Measurements from ENCODE around the gene ACLY. TPM values are rescaled to one million over a fixed set of nuclear protein-coding genes. Genes with fewer than 3 reads are reported as not detected.

Gene ACLY
- total and polyA plus RNA-seq, 2 of the 13 experiments (the other 11 are each of a cell fraction or from before 2014, with no cell fraction given): 111 to 218 TPM

DNA sequence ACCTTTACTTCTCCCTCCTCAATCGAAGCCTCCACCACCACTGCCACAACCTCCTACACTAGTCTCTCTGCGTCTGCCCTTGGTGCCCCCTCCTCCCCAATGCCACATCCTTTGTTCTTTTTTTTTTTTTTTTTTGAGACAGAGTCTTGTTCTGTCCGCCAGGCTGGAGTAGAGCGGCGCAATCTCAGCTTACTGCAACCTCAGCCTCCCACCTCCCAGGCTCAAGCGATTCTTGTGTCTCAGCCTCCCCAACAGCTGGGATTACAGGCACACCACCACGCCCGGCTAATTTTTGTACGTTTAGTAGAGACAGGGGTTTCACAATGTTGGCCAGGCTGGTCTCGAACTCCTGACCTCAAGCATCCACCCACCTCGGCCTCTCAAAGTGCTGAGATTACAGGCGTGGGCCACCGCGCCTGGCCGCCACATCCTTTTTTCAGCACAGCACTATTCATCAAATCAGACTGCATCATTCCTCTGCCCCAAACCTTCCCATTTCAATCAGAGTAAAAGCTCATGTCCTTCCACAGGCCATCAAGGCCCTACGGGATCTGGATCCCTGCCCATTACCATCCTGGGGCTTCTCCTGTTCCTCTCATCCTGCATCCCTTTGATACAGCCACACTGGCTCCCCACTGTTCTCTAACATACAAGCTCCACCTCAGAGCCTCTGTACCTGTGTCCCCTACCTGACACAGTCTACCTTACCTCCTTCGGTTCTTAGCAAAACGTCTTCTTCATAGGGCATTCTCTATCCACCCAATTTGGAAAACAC is 55.5 kb downstream of the ACLY start (continued):
- TF ChIP-seq GPN1 (CRISPR knock-in tag; IDR thresholded peaks at IDR 0.05; ENCODE audit: borderline replicate concordance) (no peak), ZNF274 (CRISPR knock-in tag; IDR thresholded peaks at IDR 0.05) (peak; percentile 32; the same call in 1 of the 2 replicates), THYN1 (CRISPR knock-in tag; IDR thresholded peaks at IDR 0.05; ENCODE audit: borderline replicate concordance, low read depth) (no peak), FIP1L1 (IDR thresholded peaks at IDR 0.05; ENCODE audit: borderline replicate concordance, insufficient read depth, low read depth, low read length) (no peak), ZNF264 (CRISPR knock-in tag; IDR thresholded peaks at IDR 0.05) (no peak)
- TF ChIP-seq, protein P1, sequence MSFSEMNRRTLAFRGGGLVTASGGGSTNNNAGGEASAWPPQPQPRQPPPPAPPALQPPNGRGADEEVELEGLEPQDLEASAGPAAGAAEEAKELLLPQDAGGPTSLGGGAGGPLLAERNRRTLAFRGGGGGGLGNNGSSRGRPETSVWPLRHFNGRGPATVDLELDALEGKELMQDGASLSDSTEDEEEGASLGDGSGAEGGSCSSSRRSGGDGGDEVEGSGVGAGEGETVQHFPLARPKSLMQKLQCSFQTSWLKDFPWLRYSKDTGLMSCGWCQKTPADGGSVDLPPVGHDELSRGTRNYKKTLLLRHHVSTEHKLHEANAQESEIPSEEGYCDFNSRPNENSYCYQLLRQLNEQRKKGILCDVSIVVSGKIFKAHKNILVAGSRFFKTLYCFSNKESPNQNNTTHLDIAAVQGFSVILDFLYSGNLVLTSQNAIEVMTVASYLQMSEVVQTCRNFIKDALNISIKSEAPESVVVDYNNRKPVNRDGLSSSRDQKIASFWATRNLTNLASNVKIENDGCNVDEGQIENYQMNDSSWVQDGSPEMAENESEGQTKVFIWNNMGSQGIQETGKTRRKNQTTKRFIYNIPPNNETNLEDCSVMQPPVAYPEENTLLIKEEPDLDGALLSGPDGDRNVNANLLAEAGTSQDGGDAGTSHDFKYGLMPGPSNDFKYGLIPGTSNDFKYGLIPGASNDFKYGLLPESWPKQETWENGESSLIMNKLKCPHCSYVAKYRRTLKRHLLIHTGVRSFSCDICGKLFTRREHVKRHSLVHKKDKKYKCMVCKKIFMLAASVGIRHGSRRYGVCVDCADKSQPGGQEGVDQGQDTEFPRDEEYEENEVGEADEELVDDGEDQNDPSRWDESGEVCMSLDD (CRISPR knock-in tag; IDR thresholded peaks at IDR 0.05; ENCODE audit: borderline replicate concordance): no peak

DNA sequence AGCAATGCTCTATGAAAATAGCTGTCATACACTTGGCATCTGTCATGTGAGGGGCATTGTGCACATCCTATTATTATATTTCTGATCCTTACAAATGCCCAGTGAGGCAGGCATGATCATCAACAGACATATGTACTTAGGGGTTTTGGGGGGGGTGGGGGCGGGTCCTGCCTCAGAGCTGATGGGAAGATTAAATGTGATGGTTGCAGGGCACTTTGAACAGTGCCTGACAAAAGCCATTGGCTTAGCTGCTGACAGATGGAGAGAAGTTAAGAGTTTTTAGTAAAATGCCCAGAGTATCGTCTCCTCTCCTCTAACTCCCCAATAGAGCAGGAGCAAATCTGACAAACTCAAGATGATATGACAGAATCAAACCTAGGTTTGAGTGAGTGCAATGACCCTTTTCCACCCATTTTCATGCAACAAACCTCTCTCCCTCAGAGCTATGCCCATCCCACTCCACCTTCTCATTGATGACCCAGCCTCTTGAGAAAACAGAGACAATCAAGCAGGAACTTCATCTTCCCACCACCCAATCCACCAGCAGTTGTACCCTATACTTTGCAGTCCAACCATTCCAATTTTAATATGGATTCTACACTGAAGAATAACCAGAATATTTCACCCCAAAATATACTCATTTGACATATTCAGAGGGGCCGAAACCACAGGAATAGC is 58.4 kb downstream of the ACLY start:
- intact Hi-C loops (cut with micrococcal nuclease; ENCODE audit: unreplicated experiment): loop anchor here (10.0 kb wide), 1 partner anchor 46 kb away; the partner anchor contains the start of genes FKBP10 and P3H4
- TF ChIP-seq ELF3 (CRISPR knock-in tag; IDR thresholded peaks at IDR 0.05): no peak
- TF ChIP-seq, protein P2, sequence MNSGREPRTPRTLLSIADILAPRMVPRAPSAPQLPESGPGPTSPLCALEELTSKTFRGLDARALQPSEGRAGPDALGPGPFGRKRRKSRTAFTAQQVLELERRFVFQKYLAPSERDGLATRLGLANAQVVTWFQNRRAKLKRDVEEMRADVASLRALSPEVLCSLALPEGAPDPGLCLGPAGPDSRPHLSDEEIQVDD (CRISPR knock-in tag; IDR thresholded peaks at IDR 0.05; ENCODE audit: borderline replicate concordance): no peak
- TF ChIP-seq, protein P3, sequence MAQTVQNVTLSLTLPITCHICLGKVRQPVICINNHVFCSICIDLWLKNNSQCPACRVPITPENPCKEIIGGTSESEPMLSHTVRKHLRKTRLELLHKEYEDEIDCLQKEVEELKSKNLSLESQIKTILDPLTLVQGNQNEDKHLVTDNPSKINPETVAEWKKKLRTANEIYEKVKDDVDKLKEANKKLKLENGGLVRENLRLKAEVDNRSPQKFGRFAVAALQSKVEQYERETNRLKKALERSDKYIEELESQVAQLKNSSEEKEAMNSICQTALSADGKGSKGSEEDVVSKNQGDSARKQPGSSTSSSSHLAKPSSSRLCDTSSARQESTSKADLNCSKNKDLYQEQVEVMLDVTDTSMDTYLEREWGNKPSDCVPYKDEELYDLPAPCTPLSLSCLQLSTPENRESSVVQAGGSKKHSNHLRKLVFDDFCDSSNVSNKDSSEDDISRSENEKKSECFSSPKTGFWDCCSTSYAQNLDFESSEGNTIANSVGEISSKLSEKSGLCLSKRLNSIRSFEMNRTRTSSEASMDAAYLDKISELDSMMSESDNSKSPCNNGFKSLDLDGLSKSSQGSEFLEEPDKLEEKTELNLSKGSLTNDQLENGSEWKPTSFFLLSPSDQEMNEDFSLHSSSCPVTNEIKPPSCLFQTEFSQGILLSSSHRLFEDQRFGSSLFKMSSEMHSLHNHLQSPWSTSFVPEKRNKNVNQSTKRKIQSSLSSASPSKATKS (CRISPR knock-in tag; IDR thresholded peaks at IDR 0.05): no peak
- TF ChIP-seq SP1 (IDR thresholded peaks at IDR 0.05): no peak
- TF ChIP-seq SP1 (CRISPR knock-in tag; IDR thresholded peaks at IDR 0.05): no peak
- TF ChIP-seq, protein P4, sequence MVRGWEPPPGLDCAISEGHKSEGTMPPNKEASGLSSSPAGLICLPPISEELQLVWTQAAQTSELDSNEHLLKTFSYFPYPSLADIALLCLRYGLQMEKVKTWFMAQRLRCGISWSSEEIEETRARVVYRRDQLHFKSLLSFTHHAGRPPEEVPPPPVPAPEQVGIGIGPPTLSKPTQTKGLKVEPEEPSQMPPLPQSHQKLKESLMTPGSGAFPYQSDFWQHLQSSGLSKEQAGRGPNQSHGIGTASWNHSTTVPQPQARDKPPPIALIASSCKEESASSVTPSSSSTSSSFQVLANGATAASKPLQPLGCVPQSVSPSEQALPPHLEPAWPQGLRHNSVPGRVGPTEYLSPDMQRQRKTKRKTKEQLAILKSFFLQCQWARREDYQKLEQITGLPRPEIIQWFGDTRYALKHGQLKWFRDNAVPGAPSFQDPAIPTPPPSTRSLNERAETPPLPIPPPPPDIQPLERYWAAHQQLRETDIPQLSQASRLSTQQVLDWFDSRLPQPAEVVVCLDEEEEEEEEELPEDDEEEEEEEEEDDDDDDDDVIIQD (CRISPR knock-in tag; IDR thresholded peaks at IDR 0.05; ENCODE audit: low read depth): no peak
- no peak for TF ChIP-seq NKX3-1 (CRISPR knock-in tag; IDR thresholded peaks at IDR 0.05)
- no peak for TF ChIP-seq REPIN1 (CRISPR knock-in tag; IDR thresholded peaks at IDR 0.05; ENCODE audit: borderline replicate concordance, low read depth)

More for the DNA sequence above, 58.4 kb downstream of the ACLY start:
- Histone ChIP-seq H3K4me2 (ENCODE audit: low read depth, low read length) (no peak overlapping the region), H3K4me3 (replicated peaks in 1 of 3; ENCODE audit: insufficient read depth in 1 of 3, low read depth in 2 of 3, low read length in 3 of 3) (no peak overlapping the region), H3K27me3 (ENCODE audit: control insufficient read depth in 1 of 2, insufficient read depth in 2 of 2, low read length in 2 of 2) (no peaks in the 10 kb centered on the region; a peak in 1 of 5 replicates), H3K79me2 (ENCODE audit: insufficient read depth, low read length) (peaks cover 74% of the 10 kb centered on the region), H4K20me1 (ENCODE audit: insufficient read depth, low read length) (peaks cover 31% of the 10 kb centered on the region), H3K9ac (ENCODE audit: insufficient read depth, low read depth, low read length) (no peak overlapping the region), H3K36me3 (replicated peaks in 1 of 2; ENCODE audit: control insufficient read depth in 1 of 2, insufficient read depth in 2 of 2, low read length in 2 of 2) (no peaks in the 10 kb centered on the region), H3K27ac (ENCODE audit: extremely low read length, insufficient read depth, low read length) (no peak overlapping the region), H2AFZ (ENCODE audit: low read length) (no peak overlapping the region), H3K9me3 (ENCODE audit: low read length) (no peaks in the 10 kb centered on the region), H3K4me1 (ENCODE audit: insufficient read depth, low read length) (peaks cover 47% of the 10 kb centered on the region)
- BruUV-seq (replicated peaks): no TSS peak
- POLR2A ChIA-PET: interaction anchor here (1.4 kb wide), 1 partner anchor 10 kb away, joined by 3 read pairs; no protein-coding TSS in a partner anchor
- 92% methylated on average over 3 of the region's 3 CpGs for WGBS (ENCODE audit: low lambda C conversion rate)
- CTCF ChIA-PET (ENCODE audit: low intra/inter-chr PET ratio, low total read pairs): no interaction called here
- no peak for FAIRE-seq
- in situ Hi-C loops (cut with HindIII; ENCODE audit: extremely low pct_ligation_motif_present, low pct_unique_long_range_greater_than_20kb): no loop called here
- no peak for DNase-seq (ENCODE audit: low spot score)
- no peak for ATAC-seq

All from HepG2 (cell line).